Measurements from ENCODE around the gene KCNA1.

The KCNA1 gene

DNA sequence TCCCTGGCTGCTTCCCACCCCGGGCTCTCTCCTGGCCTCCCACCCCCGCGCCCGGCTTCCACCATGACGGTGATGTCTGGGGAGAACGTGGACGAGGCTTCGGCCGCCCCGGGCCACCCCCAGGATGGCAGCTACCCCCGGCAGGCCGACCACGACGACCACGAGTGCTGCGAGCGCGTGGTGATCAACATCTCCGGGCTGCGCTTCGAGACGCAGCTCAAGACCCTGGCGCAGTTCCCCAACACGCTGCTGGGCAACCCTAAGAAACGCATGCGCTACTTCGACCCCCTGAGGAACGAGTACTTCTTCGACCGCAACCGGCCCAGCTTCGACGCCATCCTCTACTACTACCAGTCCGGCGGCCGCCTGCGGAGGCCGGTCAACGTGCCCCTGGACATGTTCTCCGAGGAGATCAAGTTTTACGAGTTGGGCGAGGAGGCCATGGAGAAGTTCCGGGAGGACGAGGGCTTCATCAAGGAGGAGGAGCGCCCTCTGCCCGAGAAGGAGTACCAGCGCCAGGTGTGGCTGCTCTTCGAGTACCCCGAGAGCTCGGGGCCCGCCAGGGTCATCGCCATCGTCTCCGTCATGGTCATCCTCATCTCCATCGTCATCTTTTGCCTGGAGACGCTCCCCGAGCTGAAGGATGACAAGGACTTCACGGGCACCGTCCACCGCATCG, 1.8 kb downstream of the KCNA1 start:
- DNase-seq: no peak

- DNase-seq: no peak
Measured at GRCh38 chr12:4914720-4915119, 5.0 kb downstream of the KCNA1 start.

- DNase-seq: no peak
Measured at GRCh38 chr12:4915752-4916151, 6.0 kb downstream of the KCNA1 start.

DNA sequence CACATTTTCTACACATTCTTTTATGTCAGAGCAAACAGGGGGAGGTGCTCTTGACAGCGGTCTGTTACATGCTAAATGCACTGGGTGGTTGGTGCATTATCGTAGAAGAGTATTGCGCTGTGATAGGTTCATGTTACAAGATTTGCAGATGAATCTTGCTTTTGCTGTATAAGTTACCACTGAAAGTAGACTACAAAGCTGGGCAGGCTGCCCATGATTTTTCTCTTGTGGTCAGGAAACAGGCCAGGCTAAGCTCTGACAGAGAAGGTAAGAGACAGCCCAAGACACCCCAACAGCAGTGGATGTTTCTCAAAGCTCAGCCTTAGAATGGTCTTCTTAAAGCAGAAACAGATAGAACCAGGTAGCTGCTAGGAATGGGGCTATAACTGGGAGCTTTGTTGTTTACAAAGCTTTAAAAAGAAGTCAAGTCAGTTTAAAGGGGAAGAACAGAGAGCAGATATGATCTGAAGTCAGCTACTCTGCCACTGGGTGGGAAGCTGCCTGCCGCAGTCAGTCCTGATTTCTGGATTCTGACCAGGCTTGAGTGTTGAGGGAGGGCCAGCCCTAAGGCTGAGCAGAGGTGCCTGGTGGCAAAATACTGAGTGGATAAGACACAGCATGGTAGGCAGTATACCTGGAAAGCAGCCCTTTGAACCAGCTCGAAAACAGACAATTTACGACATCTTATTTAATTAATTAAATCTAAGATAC, 9.4 kb downstream of the KCNA1 start:
- no peak for DNase-seq

DNA sequence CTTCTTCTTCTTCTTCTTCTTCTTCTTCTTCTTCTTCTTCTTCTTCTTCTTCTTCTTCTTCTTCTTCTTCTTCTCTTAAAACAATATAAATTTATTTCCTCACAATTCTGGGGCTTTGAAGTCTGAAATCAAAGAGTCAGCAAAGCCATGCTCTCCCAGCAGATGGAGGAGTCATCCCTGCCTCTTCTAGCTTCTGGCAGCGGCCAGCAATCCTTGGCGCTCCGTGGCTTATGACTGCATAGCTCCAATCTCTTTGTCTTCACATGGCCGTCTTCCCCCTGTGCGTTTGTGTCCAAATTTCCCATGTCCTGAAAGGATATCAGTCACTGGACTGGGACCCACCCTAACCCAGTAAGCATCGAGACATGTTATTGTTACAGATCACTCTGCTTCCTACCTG, 22.9 kb downstream of the KCNA1 start:
- no peak for DNase-seq

- DNase-seq: no peak
Measured at GRCh38 chr12:4933411-4933810, 23.7 kb downstream of the KCNA1 start.

DNA sequence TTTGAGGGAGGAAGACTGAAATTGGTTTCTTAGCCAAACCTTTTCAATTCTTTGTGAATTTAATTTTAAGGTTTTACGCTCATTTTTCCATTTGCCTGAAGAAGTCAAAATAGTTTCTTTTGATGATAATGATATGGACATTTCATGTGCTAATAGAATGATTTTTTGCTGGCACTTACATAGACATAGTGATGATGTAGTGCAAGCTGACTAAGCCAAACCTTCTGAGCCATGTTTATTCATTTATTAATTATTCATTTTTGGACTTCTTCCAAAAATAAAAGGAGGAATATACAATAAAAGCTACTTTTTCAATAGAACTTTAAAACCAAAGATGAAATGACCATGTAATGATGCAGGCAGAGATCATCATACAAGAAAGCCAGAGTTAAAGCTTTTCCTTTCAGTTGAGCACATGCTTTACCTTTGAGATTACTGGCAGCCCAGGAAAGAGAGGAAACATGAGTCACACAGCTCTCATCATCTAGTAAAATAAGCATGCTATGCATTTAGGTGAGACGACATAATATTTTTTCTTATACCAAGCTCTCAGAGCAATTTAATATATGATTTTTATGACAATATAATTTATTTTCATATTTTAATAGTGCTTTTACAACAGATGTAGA, 24.8 kb downstream of the KCNA1 start:
- no peak for DNase-seq

- no peak for DNase-seq
Measured at GRCh38 chr12:4938900-4939299, 29.2 kb downstream of the KCNA1 start.

DNA sequence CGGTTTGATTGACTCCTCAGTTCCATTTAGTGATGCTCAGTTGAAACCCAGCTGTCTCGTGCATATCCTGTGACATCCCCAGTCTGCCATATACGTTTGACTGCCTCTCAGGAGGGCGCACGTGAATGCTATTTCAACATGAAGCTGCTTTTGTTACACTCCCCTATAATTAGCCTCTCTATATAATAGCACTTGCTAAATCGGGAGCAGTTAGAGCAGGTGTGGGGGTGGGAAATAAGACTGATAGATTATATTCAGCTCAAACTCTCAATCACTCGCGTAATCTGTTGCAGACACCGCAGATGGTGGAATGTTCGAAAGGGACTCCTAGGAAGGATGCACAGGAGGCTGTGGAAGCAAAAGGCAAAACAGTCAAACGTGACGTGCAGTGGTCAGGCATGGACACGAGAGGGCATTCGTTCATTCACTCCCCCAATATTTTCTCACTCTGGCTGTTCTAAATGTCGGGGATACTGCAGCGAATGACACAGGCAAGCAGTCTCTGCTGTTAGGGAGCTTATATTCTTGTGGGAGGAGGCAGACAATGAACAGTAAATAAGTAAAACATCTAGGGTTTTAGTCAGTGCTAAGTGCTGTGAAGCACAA, 29.8 kb downstream of the KCNA1 start:
- DNase-seq: no peak

DNA sequence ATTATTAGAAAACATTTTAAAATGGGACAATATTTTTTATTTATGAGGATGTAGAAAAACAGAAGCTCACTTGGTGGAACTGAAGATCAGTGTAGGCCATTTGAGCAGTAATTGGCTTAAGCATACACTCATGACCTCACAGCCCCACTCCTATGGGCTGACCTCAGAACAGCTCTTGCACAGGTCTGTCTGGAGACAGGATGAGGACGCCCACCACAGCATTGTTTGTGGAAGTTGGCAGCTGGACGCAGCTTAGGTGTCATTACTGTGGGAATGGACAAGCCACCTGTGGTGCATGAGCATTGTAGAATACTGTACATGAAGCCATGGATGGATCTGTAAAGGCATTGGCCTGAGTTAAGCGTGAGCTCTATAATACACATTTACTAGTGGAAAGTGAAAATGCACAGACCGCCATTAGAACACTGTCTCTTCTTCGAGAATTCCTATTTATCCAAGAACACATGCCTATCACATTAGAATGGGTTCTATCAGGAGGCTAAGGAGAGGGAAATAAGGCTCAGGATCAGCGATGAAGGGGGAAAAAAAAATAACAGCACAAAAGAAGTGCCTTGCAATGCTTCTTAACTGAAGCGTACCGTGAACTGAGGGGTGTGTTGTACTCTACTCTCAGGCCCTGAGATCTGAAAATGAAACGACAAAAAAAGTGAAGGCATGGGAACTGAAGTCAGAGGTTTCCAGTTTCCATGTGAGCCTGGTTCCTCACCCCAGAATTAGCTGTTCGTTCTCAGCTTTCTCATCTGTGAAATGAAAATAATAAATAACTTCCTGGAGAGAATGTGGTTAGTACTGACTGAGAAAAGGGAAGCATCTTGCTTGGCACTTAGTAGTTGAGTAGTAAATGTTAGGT, 33.6 kb downstream of the KCNA1 start:
- no peak for DNase-seq

GRCh38 chr12:4943938-4944284, 34.2 kb downstream of the KCNA1 start:
- no peak for DNase-seq

GRCh38 chr12:4947253-4947652, 37.5 kb downstream of the KCNA1 start:
- no peak for DNase-seq

GRCh38 chr12:4951083-4951482, 41.4 kb downstream of the KCNA1 start:
- DNase-seq: no peak

DNA sequence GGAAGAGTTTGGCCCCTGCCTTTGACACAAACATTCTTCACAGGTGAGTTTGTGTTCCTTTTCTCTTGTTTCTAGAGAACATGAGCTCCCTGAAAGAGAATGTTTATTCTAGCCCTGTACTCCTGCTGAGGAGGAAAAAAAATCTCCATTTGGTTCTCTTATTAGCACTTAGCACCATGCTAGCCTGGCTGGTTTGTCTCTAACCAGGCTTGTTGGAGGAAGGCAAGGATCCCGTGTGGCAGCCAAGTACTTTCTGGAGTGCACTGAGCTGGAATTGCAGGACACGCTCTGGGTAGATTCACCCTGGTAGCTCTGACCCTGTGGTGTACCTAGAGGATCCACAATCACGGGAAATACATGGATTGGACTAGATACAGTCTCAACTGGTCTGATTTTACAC, 41.9 kb downstream of the KCNA1 start:
- no peak for DNase-seq

DNA sequence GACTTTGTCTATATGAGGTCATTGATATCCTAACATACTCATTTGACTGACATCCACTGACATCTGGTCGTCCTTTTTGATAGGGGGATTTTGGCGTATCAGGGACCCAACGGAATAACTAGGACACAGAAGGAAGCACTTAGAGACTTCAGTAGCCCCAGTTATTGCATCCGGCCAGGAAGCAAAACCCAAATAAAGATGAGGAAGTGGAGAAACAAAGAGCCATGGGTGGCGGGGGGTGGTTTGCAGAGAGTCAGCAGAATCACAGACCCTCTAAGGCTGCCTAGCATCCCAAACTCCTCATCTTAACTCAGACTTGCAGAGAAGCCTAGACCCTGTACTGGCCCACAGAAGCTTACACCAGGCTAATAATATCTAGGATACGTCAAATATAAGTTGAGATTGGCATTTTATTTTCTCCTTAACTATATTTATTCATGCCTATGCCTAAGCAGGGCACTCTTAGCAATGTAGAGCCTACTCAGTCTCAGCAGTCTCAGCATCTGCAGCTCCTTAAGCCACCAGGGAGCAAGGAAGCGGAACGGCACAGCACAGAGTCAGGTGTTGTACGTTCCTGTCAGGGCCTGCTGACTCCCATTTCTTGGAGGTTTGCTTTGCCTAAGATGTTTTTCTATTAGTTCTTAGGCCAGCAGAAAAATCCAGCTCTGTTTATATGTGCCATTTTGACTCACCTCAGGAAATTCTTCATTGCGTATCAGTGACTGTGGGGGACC, 45.1 kb downstream of the KCNA1 start:
- no peak for DNase-seq

- no peak for DNase-seq
Measured at GRCh38 chr12:4956054-4956453, 46.3 kb downstream of the KCNA1 start.

GRCh38 chr12:4956968-4957367, 47.3 kb downstream of the KCNA1 start:
- DNase-seq: no peak

DNA sequence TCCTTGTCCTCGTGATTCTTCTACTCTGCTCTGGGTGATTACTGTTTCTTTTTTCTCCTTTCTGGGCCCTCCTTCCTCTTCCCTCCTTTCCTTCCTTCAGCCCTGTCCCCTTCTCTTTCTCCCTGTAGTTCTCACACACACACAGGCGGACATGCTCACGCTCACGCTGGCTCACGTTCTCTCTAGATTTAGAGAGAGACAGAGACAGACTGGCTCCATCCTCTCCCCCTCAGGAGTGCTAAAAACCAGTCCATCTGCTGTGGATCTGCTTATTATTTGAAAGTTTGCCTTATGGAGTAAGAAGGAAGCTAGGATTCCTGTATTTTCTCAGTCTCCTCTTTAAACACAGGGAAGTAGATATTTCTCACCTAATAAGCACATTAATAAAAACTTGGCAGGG, 48.1 kb downstream of the KCNA1 start:
- DNase-seq: no peak

GRCh38 chr12:4958697-4959375, 49.1 kb downstream of the KCNA1 start:
- DNase-seq: no peak

DNA sequence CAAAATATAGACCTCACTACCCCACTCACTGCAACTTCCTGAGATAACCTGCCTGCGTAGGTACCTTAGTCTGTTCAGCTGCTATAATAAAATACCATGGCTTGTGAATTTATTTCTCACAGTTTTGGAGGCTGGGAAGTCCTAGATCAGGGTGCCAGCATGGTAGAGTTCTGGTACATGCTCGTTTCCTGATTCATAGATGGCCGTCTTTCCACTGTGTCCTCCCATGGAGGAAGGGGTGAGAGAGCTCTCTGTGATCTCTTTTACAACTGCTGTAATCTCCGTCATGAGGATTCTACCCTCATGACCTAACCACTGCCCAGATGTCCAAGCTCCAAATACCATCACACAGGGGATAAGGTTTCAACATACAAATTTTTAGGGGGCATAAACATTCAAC, 49.7 kb downstream of the KCNA1 start:
- DNase-seq: no peak

DNA sequence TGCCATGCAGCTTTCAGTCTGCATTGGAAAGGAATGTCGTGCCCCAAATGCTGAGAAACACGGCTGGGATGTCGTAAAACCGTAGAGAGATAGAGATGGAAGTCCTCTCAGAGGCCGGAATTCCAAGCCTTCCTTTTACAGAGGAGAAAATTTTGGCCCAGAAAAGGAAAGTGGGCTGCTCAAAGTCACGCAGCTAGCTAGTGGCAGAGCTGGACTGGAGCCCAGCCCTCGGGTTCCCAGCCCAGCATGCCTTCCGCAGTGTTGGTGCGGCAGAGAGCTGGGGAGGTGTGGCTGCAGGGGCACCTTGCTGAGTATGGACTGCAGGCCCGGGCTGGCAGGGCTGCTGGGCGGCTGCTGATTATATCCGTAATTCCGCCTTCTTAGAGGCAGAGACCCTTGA, 50.3 kb downstream of the KCNA1 start:
- no peak for DNase-seq

- no peak for DNase-seq
Measured at GRCh38 chr12:4960547-4960946, 50.8 kb downstream of the KCNA1 start.

All from T-helper 1 cell (primary cell).